Endothelial cell of umbilical vein (primary cell): Measurements from ENCODE around the gene MOCOS. TPM values are rescaled to one million over a fixed set of nuclear protein-coding genes. Genes with fewer than 3 reads are reported as not detected.

Experiments used
- BruUV-seq: library from RNA; stranded (reverse); fragments of 400-500 nt; replicated peaks from 2 replicates; lab custom pipeline; 2021; lab: Mats Ljungman, UMichigan
- CTCF ChIA-PET: fragments of 300-600, 350-600 bp; sonication (Branson Sonifier 250); formaldehyde crosslinking; loops from one replicate; lab custom pipeline; 2021; ENCODE audit warnings: antibody characterized with exemption, inconsistent platforms; lab: Charles Lee
- POLR2A ChIA-PET: fragments of 300-600, 350-600 bp; sonication (Branson Sonifier 250); formaldehyde crosslinking; loops from one replicate; lab custom pipeline; 2021; ENCODE audit warnings: antibody characterized with exemption, inconsistent platforms; lab: Charles Lee
- DNase-seq: peaks from one replicate; pipeline ENCODE4 v3.0.0-alpha.2; 2011; ENCODE audit warnings: low read depth, low spot score
- FAIRE-seq: peaks from 2 replicates; lab custom pipeline; 2011; peaks lifted over from hg19 to GRCh38; lab: Jason Lieb, UNC
- H2AFZ ChIP-seq: 2 replicates; pipeline ENCODE4 v1.6.0; 2012; ENCODE audit warnings: low read depth, low read length, control low read depth, inconsistent platforms
- H3K27ac ChIP-seq: 2 replicates; pipeline ENCODE4 v1.5.1; 2011; ENCODE audit warnings: low read depth, mild to moderate bottlenecking, control low read depth, low read length, moderate library complexity; ENCODE audit not compliant: insufficient read depth
- H3K27me3 ChIP-seq, 2 experiments: 2 replicates each; pipeline versions ENCODE4 v1.6.0 to v1.6.1; 2011; ENCODE audit warnings: low read length in 2 of 2, mixed read lengths in 1 of 2; ENCODE audit not compliant: control insufficient read depth in 2 of 2, insufficient read depth in 2 of 2
- H3K36me3 ChIP-seq, 2 experiments: 2 replicates in 1 of 2; 3 replicates in 1 of 2; pipeline ENCODE4 v1.5.1; 2011; ENCODE audit warnings: low read length in 2 of 2, mild to moderate bottlenecking in 1 of 2, moderate library complexity in 1 of 2; ENCODE audit not compliant: control insufficient read depth in 2 of 2, insufficient read depth in 2 of 2; ENCODE audit errors: extremely low read depth in 1 of 2
- H3K4me1 ChIP-seq: 3 replicates; pipeline ENCODE4 v1.5.1; 2011; ENCODE audit warnings: mild to moderate bottlenecking, low read length; ENCODE audit not compliant: control insufficient read depth, insufficient read depth; ENCODE audit errors: extremely low read depth
- H3K4me2 ChIP-seq: 2 replicates; pipeline ENCODE4 v1.6.1; 2011; ENCODE audit warnings: low read length, control low read depth, mixed read lengths; ENCODE audit not compliant: insufficient read depth
- H3K4me3 ChIP-seq, 3 experiments: fragments of 200-600 bp in 1 of 3; sonication (generic), shearing (Covaris generic) in 1 of 3; replicated peaks in 1 of 3; 2 replicates each; pipeline ENCODE4 v1.5.1; 2011 to 2016; ENCODE audit warnings: control low read depth in 3 of 3, low read length in 3 of 3, mild to moderate bottlenecking in 2 of 3, inconsistent platforms in 1 of 3, low read depth in 1 of 3, moderate library complexity in 1 of 3; ENCODE audit not compliant: insufficient read depth in 1 of 3
- H3K79me2 ChIP-seq: 2 replicates; pipeline ENCODE4 v1.6.0; 2012; ENCODE audit warnings: low read length, inconsistent platforms; ENCODE audit not compliant: control insufficient read depth, insufficient read depth
- H3K9ac ChIP-seq: replicated peaks from 2 replicates; pipeline ENCODE3; 2011; ENCODE audit warnings: low read length, control low read depth; ENCODE audit not compliant: insufficient read depth; ENCODE audit errors: extremely low read depth
- H3K9me1 ChIP-seq: replicated peaks from 3 replicates; pipeline ENCODE4 v1.6.0; 2011; ENCODE audit warnings: mild to moderate bottlenecking, low read length; ENCODE audit not compliant: control insufficient read depth, insufficient read depth; ENCODE audit errors: extremely low read depth
- H3K9me3 ChIP-seq: replicated peaks from 2 replicates; pipeline ENCODE4 v1.5.1; 2012; ENCODE audit warnings: low read length, inconsistent platforms; ENCODE audit not compliant: control insufficient read depth, insufficient read depth
- H4K20me1 ChIP-seq: replicated peaks from 2 replicates; pipeline ENCODE3; 2011; ENCODE audit warnings: mild to moderate bottlenecking, low read length; ENCODE audit not compliant: control insufficient read depth, insufficient read depth; ENCODE audit errors: extremely low read depth
- CTCF ChIP-seq, 2 donors: IDR thresholded peaks; 1 replicate in 1 of 2; 2 replicates in 1 of 2; pipeline ENCODE4 v1.5.1; 2011; ENCODE audit warnings: low read length in 2 of 2, mild to moderate bottlenecking in 2 of 2, moderate library complexity in 2 of 2, control low read depth in 1 of 2, inconsistent platforms in 1 of 2, low read depth in 1 of 2; ENCODE audit not compliant: insufficient read depth in 1 of 2; ENCODE audit errors: extremely low read depth in 1 of 2
- EZH2 ChIP-seq: IDR thresholded peaks from 2 replicates; pipeline ENCODE4 v1.6.1; 2012; ENCODE audit warnings: borderline replicate concordance, low read depth, mild to moderate bottlenecking, moderate library complexity, low read length, inconsistent platforms; ENCODE audit not compliant: severe bottlenecking
- FOS ChIP-seq: IDR thresholded peaks from 2 replicates; pipeline ENCODE4 v1.6.1; 2011; ENCODE audit warnings: mild to moderate bottlenecking, low read length, moderate library complexity, borderline replicate concordance; ENCODE audit not compliant: insufficient read depth
- GATA2 ChIP-seq: IDR thresholded peaks from 2 replicates; pipeline ENCODE4 v1.7.0; 2011; ENCODE audit warnings: low read depth, mild to moderate bottlenecking, moderate library complexity, mixed read lengths, low read length; ENCODE audit not compliant: insufficient read length, insufficient read depth
- JUN ChIP-seq: IDR thresholded peaks from 2 replicates; pipeline ENCODE4 v1.6.1; 2011; ENCODE audit warnings: borderline replicate concordance, low read depth; ENCODE audit not compliant: insufficient read length, insufficient read depth
- MAX ChIP-seq: IDR thresholded peaks from 2 replicates; pipeline ENCODE4 v1.6.1; 2011; ENCODE audit not compliant: insufficient read depth, insufficient read length
- MYC ChIP-seq: IDR thresholded peaks from one replicate; pipeline ENCODE4 v1.6.1; 2011; ENCODE audit warnings: mild to moderate bottlenecking, low read depth, low read length
- POLR2A ChIP-seq: IDR thresholded peaks from 2 replicates; pipeline ENCODE4 v1.6.1; 2012; ENCODE audit warnings: low read depth, mild to moderate bottlenecking, control low read depth, low read length
- POLR2AphosphoS5 ChIP-seq: IDR thresholded peaks from 2 replicates; pipeline ENCODE4 v1.6.1; 2012; ENCODE audit warnings: low read depth, mild to moderate bottlenecking, control low read depth, low read length, moderate library complexity; ENCODE audit not compliant: insufficient read depth
- dilution Hi-C: fragments of 300-500 bp; cut with MboI; formaldehyde crosslinking; loops from one replicate; pipeline ENCODE4 v1.15.0; 2019; ENCODE audit warnings: low sequenced_read_pairs; ENCODE audit not compliant: extremely low pct_ligation_motif_present
- intact Hi-C: fragments of 100-400 bp; cut with micrococcal nuclease; formaldehyde crosslinking; loops from one replicate; pipeline ENCODE4 v1.10.0; 2022
- polyA plus RNA-seq, 4 experiments: library from polyadenylated mRNA; depleted of rRNA in 3 of 4; stranded (reverse) in 3 of 4; unstranded in 1 of 4; fragments of >200 nt; gene quantifications; 2 replicates each; pipeline versions ENCODE4 v1.2.1 to v1.2.3, GENCODE V29; 2011 to 2012; ENCODE audit warnings: missing spikeins in 1 of 4
- total RNA-seq: library from RNA; stranded (reverse); gene quantifications from 2 replicates; pipeline ENCODE4 v1.2.3, GENCODE V29; 2021

Gene MOCOS
- total and polyA plus RNA-seq, 2 donors (not counting 3 experiments of a cell fraction or from before 2014, with no cell fraction given), result 0.18 to 0.88 TPM

GRCh38 chr18:36189486-36189885 is 2.2 kb downstream of the MOCOS start:
- Histone ChIP-seq H2AFZ (no peak overlapping the region), H3K27me3 (peaks cover 0 to 8% of the 10 kb centered on the region in 2 experiments), H3K9ac (no peak overlapping the region), H3K4me3 (no peak overlapping the region), H3K4me1 (peaks cover 4% of the 10 kb centered on the region), H3K9me1 (no peaks in the 10 kb centered on the region), H3K4me2 (no peak overlapping the region), H3K36me3 (no peaks in the 10 kb centered on the region), H4K20me1 (no peaks in the 10 kb centered on the region), H3K79me2 (no peaks in the 10 kb centered on the region), H3K9me3 (no peaks in the 10 kb centered on the region), H3K27ac (no peak overlapping the region)
- CTCF ChIA-PET, result interaction anchor here (1.2 kb wide), 1 partner anchor 66 kb away, joined by 4 read pairs; no protein-coding TSS in a partner anchor
- no peak for FAIRE-seq
- intact Hi-C loops (loop anchor here (5.0 kb wide), 2 partner anchors 108 to 122 kb away; partner anchors contain the start of genes FHOD3 and RPRD1A), dilution Hi-C loops (no loop called here)
- BruUV-seq, result no TSS peak
- DNase-seq, result no peak
- POLR2A ChIA-PET, result no interaction called here
- TF ChIP-seq JUN (no peak), POLR2AphosphoS5 (no peak), CTCF (IDR thresholded peaks at IDR 0.05; ENCODE audit: extremely low read depth in 1 of 2, insufficient read depth in 1 of 2, low read depth in 1 of 2, low read length in 2 of 2) (no peak), MYC (no peak), GATA2 (no peak), MAX (no peak), POLR2A (no peak), FOS (no peak), EZH2 (no peak)
